ENCODE data around the gene LPIN1. TPM values are rescaled to one million over a fixed set of nuclear protein-coding genes. Genes with fewer than 3 reads are reported as not detected.
"Not testable (repeated sequence)": the region's sequence is repeated elsewhere in the genome, so short reads cannot be mapped to it uniquely, and the experiment has no call there.

Gene LPIN1
- total RNA-seq, 2 donors from 2014 or later: 38.7 to 69.1 TPM

GRCh38 chr2:11790228-11790627 is 43.8 kb downstream of the LPIN1 start:
- intact Hi-C loops (cut with DNase I): no loop called here

GRCh38 chr2:11795590-11795989 is 49.2 kb downstream of the LPIN1 start:
- intact Hi-C loops (cut with DNase I): no loop called here
- no peak for DNase-seq
- no peak for ATAC-seq

More at GRCh38 chr2:11790228-11790627, 43.8 kb downstream of the LPIN1 start:
- ATAC-seq (no peak), DNase-seq (no peak)

DNA sequence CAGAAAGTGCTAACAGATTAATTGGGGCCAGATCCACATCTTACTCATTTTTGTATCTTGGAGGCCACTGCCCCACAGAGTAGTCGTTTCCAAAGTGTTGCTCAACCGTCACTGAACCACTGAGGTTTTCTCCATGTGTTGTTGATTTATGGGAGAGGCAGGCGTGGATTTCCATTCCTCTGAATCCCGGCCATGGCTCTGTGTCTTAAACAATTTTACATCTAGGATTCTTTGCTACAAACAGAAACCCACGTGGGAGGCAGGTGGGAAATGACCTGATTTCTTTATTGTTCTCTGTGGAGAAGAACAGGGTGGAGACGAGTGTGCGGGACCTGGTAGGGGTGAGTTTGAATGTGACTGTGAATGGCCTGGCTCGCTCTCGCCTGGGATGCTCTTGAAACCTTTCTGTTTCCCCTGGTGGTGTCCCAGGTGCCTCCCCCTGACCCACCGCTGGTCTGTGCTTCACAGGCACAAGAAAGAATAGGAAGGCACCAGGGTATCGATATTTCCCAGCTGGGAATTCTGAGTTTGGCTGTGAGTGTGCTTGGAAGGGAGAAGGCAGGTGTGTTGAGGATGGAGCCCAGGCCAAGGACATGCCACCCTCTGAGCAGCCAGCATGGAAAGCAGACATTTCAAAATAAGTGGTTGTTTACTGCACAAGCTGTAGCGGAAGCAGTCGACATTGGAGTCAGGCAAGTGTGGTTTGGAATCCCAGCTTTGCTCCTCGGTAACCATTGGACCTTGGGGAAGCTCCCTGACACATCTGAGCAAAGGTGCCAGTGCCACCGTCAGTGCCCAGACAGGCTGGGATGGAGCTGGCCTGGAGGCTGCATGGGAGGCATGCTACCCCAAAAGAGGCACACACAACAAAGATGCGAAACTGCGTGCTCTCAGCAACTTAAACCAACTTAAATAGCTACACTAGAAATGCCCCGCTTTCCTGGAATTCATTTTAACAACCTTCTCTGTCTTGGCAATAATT is 50.0 kb downstream of the LPIN1 start:
- intact Hi-C loops (cut with DNase I): no loop called here
- ATAC-seq (peak; percentile 22 to 52), DNase-seq (no peak)

DNA sequence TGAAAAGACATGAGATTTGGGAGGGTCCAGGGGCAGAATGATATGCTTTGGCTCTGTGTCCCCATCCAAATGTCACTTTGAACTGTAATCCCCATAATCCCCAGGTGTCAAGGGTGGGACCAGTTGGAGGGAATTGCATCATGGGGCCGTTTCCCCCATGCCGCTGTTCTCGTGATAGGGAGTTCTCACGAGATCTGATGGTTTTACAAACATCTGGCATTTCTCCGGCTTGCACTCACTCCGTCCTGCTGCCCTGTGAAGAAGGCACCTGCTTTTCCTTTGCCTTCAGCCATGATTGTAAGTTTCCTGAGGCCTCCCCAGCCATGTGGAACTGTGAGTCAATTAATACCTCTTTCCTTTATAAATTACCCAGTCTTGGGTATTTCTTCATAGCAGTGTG is 51.4 kb downstream of the LPIN1 start:
- ATAC-seq: no peak
- no peak for DNase-seq
- intact Hi-C loops (cut with DNase I): no loop called here

DNA sequence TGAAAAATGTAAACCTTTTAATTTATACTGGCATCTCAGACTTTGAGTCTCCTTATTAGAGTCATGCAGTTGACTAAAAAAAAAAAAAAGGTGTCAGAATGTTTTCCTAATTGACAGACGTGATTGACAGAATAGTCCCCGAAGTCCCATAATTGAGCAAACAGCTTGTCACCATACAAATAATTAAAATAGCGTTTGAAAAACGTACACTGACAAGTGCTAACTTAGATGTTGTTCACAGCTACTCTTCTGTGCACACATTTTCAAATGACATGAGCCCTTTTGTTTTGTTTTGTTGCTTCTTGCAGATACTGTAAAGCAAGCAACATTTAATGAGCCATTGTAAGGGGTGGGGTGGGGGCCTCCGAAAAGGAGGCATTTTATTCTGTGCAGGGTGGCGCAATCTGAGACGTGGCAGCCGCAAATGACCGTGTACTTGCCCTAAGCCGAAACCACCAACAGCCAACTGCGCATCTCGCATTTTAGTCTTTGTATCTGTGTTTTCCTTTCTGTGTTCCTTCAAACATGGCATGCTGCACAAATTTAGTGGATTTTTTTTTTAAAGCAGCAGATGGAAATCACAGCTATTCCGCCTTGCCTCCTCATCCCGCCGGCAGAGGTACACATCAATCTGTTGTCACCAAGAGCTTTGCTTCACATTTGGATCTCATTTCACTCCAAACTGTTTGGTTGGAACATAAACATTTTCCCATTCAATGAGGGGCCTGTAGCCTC is 52.4 kb downstream of the LPIN1 start:
- no peak for DNase-seq
- intact Hi-C loops (cut with DNase I): no loop called here
- no peak for ATAC-seq

- ATAC-seq: no peak
- no peak for DNase-seq
- intact Hi-C loops (cut with DNase I): no loop called here
Measured at GRCh38 chr2:11799826-11800225, 53.4 kb downstream of the LPIN1 start.

- no peak for DNase-seq
- intact Hi-C loops (cut with DNase I): no loop called here
Measured at GRCh38 chr2:11802782-11803191, 56.4 kb downstream of the LPIN1 start.

GRCh38 chr2:11805024-11805423 is 58.6 kb downstream of the LPIN1 start:
- DNase-seq: no peak
- ATAC-seq: no peak
- intact Hi-C loops (cut with DNase I): no loop called here

More at GRCh38 chr2:11802782-11803191, 56.4 kb downstream of the LPIN1 start:
- peak in 1 of 2 donors; percentile 42 for ATAC-seq

DNA sequence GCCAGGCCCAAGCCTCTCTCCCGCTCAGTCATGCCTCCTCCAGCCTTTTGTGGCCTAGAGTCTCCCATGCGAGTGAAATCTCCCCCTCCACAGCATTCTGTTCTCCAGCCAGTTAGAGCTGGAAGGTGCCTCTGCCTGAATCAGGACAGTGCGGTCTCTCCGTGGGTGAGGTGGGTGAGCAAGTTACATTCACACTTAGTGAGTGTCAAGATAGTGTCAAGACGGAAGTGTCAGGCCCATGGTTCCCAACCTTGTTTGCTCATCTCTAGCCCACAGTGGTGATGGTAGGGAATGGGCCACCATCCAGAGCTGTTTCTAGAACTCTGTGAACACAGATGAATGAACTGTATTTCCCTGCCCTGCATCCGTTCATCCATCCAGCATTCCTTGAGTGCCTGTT is 59.5 kb downstream of the LPIN1 start:
- no peak for DNase-seq
- intact Hi-C loops (cut with DNase I): no loop called here

GRCh38 chr2:11807156-11808015 is 61.0 kb downstream of the LPIN1 start:
- ATAC-seq: peak in 1 of 2 donors; percentile 50
- DNase-seq: no peak
- intact Hi-C loops (cut with DNase I): no loop called here

More for the DNA sequence above, 59.5 kb downstream of the LPIN1 start:
- ATAC-seq: no peak

DNA sequence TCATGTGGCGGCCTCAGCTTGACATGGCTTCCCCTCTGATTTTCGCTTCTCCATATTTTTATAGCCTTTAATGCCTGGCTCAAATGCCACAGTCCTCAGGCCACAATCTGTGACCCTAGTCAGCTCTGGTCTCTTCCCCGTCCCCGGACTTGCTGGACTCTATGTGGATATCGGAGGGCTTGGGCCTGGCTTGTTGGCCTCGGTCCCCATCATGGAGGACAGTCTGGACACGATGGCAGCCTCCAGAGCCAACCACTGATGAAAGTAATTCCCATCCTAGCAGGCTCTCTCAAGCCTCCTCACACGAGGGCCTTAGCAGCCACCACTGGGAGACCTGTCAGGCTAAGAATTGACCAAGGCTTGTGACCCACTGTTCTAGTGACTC is 61.6 kb downstream of the LPIN1 start:
- intact Hi-C loops (cut with DNase I): no loop called here
- no peak for DNase-seq
- ATAC-seq: no peak

GRCh38 chr2:11809586-11810236 is 63.3 kb downstream of the LPIN1 start:
- ATAC-seq (no peak), DNase-seq (no peak)
- intact Hi-C loops (cut with DNase I): no loop called here

GRCh38 chr2:11810237-11810977 is 64.0 kb downstream of the LPIN1 start:
- ATAC-seq: no peak
- intact Hi-C loops (cut with DNase I): no loop called here

DNA sequence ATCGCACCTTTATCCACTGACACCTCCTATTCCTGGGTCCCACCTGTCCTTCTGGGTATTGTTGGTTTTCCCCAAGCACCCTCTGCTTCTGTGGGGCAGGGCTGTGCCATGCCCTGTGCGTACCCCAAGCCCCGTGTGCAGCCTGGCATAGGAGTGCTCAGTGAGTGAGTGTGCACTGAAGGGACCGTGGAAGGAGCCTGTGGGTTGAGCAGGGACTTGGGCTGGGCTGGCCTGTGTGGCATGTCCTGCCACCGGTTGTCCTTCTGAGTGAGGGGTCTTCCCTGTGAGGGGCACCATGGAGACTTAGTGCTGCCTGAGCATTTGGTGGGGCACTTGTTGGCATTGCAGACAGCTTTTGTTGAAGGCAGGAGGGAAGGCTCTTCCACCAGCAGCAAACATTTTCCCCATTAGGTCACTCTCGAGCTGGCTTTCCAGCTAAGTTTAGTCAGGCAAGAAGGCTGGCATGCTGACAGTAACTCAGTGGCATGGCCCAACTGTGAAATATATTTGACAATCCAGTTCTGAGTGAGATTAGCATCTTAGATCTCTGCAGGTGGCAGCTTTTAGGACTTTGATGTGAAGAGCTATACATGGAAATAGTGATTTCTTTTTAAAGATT is 64.7 kb downstream of the LPIN1 start:
- peak; percentile 22 to 36 for ATAC-seq
- intact Hi-C loops (cut with DNase I): no loop called here

More at GRCh38 chr2:11810237-11810977, 64.0 kb downstream of the LPIN1 start:
- no peak for DNase-seq

GRCh38 chr2:11812466-11813248 is 66.2 kb downstream of the LPIN1 start:
- DNase-seq: no peak
- intact Hi-C loops (cut with DNase I): no loop called here
- no peak for ATAC-seq

More for the DNA sequence above, 64.7 kb downstream of the LPIN1 start:
- no peak for DNase-seq

- DNase-seq; ATAC-seq; intact Hi-C loops (cut with DNase I): not testable (repeated sequence)
Measured at GRCh38 chr2:11813345-11813744, 66.9 kb downstream of the LPIN1 start.

DNA sequence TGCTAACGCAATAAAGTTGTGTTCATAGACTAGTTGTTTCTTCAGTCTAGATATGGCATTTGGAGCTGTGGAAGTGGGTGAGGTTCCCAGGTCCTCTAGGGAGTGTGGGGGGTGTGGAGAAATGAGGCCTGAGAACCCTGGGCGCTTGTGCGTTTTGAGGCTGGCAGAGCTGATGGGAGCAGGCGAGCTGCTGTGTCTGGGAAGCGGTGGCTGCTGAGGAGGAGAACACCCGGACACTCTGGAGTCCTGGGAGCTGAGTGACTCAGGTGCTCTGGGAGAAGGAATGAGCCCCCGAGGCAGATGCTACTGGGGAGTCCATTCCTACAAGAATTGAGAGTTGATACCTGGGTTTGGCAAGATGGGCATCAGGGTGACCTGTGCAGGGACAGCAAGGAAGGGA is 67.5 kb downstream of the LPIN1 start:
- DNase-seq (no peak), ATAC-seq (no peak)
- intact Hi-C loops (cut with DNase I): no loop called here

Measured in left cardiac atrium (tissue), 4 donors.